T-helper 2 cell (primary cell): ENCODE results near the gene ACSF3.
"Not testable (repeated sequence)": the region's sequence is repeated elsewhere in the genome, so short reads cannot be mapped to it uniquely, and the experiment has no call there.

Experiments
- DNase-seq, 5 experiments: peaks; one replicate each; pipeline versions ENCODE4 v3.0.0 to v3.0.0-alpha.2; 2012 to 2022

Gene ACSF3

DNA sequence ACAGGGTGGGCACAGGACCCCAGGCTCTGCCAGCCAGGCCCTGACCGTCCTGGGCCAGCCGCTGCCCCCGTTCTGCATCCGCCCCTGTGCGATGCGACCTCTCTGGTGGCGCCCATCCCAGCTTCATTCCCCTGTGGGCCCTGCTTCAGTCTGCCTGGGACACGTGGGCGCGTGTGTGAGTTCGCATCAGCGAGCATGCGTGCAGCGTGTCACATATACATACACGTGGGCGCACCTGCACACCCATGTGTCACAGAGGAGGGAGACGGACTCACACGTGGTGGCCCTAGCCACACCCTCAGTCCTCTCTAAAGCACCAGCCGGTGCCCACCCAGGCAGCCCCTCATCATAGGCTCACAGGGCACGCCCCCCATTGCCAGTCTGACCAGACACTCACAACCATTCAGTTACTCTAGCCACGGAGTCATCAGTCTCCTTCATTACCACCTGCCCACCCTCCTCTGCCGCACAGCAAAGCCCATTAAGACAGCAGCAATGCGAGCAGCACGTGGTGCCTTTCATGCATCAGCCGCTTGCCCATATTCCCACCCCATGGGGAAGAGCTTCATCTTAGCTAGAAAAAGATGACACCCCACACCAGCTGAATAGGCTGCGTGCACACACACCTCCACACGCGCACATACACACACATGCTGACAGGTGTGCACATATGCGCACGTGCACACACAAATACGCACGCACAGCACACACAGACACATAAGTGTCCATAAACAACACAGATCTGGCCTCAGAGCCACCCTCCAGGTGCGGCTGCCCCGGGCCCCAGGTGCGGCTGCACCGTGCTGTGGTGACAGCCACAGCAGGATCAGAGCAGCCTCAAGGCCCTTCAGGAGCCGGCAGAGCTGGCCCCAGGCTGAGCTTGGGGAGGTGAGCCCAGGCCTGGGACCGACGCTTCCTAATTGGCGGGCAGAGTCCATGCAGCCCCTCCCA is 68.4 kb downstream of the ACSF3 start:
- no peak for DNase-seq

DNA sequence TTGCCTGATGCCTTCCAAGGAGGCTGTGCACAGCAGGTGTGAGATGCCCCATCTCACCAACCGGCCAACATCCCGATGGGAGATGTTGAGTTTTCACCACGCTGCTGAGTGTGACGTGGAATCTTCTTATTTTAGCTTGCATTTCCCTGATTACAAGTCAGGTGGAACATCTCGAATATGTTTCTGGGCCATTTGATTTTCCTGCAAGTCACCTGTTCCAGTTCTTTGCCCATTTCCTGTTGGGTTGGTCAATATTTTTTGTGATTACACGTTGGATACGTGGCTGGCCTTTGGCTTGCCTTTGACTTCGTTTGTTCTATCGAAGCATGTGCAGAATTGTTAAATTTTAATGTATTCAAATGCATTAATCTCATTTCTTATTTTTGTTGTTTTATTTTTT is 69.6 kb downstream of the ACSF3 start:
- DNase-seq, result no peak

DNA sequence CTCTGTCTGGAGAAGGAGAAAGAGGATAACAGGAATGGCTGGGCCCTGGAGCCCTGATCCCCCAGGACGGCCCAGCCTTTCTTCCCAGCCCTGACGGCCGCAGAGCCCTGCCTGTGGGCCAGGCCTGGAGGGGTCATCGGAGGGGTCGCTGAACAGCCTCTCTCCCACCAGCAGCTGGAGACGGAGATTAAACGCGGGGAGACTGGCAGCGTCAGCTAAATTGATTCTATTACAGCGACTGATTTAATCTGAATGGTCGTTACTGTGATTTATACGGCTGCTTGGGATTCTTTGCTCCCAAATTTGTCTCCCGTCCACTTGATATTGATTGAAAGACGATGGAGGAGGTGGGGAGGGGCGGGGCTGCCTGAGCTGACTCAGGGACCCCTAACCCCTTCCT is 70.8 kb downstream of the ACSF3 start:
- no peak for DNase-seq

DNA sequence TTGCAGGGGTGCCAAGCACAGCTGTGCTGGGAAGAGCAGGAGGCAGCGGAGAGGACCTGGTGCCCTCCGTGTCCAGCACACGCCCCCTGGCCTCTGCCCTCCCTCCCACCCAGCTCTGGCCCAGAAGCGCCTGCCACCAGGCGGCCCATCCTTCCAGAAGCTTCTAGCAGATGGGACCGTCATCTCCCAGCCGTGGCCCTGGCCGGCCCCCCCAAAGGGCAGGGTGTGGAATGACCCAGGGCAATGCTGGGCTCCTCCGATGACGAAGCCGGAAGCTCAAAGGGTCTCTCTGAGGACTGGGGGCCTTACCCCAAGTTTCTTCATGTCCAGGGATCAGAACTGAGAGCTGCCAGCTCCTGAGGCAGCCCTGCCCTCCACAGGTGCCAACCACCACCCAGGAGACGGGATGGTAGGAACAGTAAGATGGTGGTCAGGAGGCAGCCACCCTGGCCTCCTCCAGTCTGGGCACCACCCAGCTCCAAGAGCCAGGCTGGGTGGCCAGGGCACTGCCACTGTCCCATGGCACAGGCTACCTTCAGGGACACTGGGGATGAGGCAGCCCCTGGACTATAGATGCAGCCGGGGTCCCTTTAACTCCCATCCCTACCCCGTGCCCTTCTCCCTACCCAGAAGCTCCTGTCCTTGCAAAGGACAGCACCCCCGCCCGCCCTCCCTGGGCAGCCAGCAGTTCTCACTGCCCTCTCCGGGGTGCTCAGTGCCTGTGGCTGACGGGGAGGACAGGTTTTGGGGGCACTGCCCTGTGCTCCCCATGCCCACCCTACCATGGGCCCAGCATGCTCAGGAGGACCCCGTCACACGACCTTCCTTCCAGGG is 71.4 kb downstream of the ACSF3 start:
- DNase-seq, result no peak

DNA sequence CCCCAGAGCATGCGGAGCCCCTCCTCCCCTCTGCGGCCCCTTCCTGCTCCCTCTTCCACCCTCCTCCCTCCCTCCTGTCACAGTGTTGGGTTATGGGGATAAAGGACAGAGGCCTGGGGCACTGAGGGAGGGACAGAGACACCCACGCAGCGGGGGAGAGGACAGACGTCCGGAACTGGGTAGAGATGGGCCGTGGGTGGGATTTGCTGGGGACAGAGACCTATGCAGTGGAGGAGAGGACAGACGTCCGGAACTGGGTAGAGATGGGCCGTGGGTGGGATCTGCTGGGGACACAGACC is 72.0 kb downstream of the ACSF3 start:
- not testable (repeated sequence) for DNase-seq

DNA sequence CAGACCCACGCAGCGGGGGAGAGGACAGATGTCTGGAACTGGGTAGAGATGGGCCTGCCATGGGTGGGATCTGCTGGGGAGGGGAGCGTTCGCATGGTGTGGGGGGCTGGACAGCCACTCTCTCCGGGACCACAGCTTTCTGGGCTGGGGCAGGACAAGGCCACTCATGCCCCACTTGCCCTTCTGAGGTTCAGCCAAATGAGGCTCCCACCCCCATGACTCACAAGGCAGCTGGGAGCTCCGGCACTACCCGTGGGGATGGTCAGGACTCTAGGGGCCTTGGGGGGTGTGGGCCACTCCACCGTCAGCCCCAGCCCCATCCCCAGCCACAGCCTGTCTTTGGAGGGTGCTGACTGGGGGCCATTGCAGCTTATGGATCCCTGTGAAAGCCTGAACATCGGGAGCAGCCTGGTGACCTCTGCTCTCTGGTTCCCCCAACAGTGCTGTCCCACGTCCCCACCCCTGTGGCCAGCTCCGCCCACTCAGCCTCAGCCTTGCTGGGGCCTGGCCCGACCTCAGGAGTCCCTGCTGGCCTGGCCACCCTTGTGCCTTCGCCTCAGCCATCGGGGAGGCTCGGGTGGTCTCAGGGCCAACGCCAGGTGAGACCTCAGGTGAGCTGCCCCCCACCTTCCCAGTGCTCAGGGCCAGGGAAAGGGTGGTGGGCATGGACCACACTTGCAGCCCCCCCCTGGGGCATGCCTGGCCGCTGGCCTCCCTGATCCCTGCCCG is 73.2 kb downstream of the ACSF3 start:
- DNase-seq, result no peak

DNA sequence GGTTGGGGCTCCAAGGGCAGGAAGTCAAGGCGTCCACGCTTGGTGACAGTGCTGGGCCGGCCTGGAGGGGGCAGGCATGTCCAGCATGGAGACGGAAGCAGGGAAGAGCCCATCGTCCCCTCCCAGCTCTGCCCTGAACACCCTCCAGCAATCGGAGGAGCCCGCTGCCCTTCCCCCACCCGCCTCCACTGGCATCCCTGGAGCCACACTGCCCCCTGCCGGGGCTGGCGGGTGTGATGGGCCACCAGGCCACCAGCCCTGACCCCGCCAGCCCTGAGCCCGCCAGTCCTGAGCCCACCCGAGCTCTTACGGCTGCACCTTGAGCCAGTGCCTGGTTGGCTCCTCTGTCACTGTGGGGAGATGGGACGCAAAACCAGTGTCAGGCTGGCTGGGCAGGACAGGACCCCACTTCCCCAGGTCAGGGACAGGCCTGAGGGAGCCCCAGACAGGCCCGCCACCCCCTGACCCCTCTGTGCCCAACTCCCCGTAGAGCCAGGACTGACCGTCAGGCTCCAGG is 73.8 kb downstream of the ACSF3 start:
- DNase-seq, result peak; percentile 62 to 74 (median 72)

DNA sequence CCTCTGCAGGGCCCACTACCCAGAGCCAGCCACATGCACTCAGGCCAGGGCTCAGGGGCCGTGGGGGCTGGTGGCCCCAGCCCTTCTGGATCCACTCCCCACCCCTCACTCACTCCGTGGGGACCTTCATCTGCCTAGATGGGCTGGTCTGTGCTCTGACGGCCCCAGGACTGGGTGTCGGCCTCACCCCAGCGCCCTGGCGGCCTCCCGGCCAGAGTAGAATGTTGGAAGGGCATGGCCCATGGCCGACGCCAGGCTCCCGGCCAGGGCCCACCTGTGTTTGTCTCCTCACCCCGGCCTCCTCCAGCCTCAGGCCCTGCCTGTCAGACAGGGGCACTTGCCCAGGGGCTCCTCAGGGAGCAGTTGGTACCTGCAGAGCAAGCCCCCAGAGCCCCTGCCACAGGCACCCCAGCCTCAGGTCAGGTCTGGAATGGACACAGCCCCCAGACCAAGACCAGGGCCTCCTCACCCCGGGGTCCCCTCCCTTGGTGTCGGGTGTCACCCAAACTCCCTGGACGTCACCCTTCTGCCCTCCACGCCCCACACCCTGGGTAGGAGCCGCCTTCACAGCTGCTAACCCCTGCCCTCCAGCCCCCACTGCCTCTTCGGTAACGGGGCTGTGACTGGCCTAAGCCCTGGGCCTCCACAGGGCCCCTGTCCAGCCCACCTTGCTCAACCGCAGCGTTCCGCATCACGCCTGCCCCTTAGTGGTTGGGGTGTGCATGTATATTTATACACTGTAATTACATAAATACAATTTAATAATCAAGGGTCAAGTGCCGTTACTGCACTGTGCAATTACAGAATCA is 74.9 kb downstream of the ACSF3 start:
- DNase-seq, result no peak

DNA sequence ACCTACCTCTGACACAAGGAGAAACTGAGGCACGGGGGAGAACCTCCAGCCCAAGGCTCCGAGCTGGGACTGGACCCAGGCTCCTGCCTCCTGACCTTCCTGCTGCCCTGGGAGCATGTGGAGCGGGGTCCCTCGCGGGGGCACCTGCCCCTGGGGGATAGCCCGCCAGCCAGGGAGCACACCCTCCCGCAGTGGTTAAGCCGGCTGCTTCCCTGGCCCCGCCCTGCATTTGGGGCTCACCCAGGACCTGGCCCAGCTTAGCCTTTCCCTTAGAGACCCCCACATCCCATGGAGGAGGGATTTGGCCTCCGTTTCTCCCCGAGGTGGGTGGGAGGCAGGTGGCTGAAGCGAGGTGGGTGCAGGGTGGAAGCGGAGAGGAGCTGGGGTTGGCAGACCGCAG is 76.1 kb downstream of the ACSF3 start:
- no peak for DNase-seq

DNA sequence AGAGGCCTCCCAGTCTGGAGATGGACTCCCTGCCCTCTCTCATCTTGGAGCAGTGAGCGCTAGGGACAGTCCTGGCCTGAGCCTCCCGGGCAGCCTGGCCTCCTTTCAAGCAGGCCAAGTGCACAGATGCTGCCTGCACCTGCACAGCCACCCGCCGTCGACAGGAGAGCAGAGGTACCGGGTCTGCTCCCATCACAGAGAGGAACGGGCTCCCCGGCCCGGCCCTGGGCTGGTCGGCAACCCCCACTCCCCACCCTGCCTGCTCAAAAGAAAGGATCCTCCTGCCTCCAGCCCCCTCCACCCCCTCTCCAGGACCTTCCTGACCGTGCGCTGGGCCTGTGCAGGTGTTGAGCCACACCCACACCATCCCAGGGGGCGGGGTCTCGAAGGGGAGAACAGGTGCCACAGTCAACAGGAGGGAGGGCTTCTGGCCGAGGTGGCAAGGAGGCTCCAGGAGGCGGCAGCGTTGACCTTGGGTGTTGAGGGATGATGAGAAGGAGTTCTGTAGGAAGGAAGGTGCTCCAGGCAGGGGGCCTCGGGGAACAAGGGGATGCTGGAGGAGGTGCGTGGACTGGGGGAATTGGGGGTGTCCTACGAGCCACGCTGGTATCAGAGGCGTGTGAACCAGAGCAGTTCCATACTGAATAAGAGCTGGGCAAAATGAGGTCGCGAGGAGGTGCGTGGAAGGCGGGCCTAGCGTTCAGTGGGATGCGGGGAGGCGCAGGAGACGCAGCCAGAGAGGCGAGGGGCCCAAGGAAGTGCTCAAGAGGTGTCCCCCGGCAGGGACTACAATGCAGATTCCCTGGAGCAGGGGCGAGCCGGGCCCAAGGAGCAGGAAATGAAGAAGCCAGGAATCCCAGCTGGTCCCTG is 76.9 kb downstream of the ACSF3 start:
- DNase-seq, result no peak

DNA sequence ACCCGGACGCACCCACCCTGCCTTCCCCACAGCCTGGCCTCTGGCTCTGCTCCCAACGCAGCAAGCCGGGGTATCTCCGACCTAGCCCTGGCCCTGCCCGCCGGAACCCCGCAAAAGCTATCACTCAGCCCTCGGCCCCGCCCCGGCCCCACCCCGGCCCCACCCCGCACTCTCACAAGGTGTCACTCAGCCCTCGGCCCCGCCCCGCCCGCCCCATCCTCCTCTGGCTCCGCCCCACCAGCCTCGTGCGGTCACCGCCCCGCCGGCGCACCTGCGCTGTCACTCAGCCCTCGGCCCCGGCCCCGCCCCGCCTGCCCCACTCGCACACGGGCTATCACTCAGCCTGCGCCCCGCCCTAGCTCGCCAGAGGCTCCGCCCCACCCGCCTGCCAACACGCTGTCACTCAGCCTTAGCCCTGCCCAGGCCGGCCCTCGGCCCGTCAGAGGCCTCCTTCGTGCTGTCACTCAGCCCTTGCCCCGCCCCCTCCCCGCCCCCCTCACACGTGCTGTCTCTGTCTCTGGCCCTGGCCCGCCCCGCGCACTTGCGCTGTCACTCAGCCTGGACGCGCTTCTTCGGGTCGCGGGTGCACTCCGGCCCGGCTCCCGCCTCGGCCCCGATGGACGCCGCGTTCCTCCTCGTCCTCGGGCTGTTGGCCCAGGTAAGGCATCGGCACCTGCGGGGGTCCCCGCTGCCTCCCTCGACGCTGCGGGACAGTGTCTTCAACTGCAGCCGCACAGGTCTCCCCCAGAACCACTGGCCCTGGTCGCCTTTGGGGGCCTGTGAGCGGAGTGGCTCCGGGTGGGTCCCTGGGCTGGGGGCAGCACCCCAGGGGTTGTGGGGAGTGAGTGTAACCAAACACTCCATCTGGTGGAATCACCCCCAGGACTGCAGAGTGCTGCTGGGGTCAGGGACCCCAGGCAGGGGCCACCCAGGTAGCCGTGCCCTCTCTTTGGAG is 77.8 kb downstream of the ACSF3 start, which contains the start of gene CDH15:
CDH15 (plus strand) TSS at position 533 of the 955 bp plus-strand sequence; CDS start at position 617, 84 bp downstream.
- peak; percentile 86 to 97 (median 94) for DNase-seq

DNA sequence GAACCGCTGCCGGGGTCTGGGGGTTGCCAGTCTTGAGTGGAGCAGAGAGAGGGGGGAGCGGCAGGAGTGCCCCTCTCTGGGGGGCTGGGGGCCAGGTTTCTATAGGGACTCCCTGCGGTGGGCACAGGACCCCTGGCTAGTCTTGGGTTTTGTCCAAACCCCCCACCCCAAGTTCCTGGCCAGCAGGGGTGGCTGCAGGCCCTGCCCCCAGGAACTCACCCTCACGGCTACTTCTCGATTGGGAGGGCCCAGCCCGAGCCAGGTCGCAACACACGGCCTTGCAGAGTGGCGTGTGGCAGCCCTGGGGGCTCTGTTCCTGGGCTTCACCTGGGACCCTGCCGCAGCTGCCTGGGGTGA is 78.5 kb downstream of the ACSF3 start:
- DNase-seq, result no peak

DNA sequence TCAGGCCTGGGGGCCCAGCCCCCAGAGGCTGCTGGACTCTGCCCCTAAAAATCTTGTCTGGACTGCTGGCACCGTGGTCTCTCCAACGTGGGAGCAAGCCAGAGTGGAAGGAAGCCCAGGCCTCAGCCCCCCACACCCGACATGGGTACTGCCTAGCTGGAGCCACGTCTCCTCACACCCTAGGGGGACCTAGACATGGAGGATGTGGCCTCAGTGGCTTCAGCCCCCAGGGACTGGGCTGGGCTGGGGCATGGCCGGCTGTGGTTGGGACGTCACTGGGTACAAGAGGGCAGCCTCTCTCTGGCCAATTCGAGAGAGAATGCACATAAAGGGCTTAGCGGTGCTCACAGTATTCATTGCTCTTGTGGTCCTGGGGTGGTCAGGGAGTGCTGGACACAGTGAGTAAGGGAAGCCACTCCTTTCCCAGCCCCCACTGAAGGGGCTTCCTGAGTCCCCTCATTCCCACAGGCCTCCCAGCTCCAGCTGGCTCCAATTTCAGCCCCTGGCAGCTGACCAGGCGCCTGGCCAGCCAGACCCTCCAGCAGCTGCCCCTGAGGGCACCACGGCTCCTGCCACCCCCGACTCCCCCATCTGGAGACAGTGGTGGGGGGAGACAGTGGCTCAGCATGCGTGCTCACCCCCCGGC is 79.0 kb downstream of the ACSF3 start:
- no peak for DNase-seq

DNA sequence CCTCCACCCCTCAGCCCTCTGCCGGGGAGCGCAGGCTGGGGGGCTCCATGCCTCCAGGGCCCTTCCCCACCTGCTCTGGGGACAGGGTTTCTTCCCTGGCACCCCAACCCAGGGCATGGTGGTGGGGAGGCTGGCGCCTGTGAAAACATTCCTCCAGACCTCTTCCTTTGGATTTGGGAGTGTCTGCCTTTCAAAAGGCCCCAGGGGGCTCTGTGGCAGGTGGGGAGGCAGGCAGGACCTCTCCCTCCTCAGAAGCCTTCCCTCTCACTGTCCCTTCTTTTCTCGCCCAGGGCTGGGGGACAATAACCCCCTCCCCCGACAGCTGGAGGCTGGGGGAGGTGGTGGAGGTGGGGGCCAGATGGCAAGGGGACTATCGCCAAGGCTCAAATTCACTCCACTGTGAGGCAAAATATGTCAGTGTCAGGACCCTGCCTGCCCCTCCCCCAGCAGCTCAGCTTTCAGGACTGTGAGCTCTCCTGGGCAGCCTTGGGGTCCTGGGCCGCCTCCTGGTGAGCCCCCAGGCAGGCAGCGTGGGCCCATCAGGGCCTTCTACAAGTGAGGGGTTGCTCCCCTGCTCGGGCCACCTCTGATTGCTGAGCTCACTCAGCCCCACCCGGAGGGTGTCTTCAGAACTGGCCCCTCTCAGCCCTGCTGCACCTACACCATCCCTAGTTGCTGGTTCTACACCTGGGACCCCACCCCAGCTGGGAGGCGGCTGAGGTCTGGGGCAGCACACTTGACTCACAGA is 79.7 kb downstream of the ACSF3 start:
- no peak for DNase-seq

DNA sequence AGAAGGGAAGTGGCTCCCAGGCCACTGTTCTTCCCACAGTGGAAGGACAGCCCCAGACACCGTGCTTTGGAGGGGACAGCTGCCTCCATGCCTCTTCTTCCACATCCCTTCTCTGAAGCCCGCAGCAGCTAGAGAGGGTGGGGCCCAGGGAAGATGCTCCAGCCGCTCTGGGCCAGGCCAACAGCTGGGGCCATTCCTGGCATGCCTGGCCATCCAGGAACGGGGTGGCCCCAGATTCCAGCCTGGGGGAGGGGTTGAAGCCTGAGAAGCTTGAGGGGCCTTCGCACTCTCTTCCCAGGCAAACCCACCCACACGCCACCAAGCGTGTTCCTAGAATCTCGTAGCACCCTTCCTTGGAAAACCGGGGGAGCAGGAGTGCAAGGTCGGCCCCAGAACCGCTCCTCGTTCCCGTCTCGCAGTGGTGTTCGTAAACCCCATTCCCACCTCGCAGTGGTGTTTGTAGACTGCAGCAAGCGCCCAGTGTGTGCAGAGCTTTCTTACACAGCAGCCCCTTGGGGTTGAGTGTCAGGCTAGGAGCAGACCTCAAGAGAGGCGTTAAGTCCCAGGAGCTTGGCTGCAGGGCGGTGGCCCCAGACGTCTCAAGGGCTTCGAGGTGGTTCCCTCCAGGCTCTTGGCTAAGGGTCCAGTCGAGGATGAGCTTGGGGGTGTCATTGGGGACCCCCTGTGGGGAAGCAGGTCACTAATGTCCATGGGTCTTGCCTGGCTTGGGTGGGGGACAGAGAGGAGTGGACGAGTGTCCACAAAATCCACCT is 80.6 kb downstream of the ACSF3 start:
- no peak for DNase-seq

DNA sequence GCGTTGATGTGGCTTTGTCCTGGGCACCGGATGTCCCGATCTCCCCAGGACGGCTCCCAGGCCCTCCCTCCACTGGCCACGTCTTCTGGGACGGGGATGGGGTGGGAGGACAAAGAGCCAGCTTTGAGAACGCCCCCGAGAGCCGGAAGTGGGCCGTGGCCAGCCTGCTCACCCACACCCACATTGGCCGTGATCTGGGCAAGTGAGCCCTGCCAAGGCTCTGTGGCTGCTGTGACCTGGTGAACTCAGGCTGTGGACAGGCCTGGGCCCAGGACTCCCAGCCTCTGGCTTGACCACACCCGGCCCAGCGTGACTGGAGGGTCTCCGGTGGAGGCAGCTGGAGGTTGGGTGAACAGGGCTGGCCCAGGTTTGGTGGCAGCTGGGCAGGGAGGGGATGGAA is 81.2 kb downstream of the ACSF3 start:
- DNase-seq, result no peak

DNA sequence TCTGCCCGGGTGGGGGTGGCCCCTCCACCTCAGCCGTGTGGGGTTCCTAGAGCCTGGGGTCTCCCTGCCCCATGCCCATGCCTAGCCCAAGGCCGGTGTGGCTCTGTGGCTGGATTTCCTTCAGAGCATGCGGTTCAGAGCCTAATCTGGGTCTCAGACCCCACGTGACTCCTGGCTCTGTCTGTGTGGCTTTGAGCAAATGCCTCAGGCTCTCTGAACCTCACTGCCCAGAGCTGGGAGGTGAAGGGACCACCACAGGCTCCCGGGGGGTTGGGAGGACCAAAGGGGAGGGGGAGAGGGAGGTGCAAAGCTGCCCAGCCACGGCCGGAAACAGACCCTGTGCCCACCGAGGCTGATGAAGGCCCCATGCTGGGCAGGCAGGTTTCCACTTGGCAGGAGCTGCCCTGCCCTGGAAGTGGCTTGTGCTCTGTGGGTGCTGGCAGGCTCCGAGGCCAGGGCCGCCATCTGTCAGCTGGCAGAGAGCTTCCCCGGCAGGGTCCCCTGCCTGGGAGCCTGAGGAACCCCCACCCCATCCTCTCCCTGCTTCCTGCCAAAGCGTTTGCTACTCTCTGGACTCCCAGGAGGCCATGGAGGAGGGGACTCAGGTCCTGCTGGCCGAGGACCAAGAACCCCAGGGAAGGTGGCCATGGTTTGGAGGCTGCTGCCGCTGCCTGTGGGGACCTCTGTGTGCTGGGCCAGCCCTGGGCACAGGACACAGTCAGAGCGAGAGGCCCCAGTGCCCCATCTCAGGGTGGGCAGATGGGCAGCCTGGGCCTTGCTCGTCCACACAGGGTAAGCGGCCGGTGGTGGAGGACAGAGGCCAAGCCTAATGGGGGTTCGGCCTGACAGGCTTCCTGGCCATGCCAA is 81.9 kb downstream of the ACSF3 start:
- no peak for DNase-seq
